Measurements from ENCODE around the gene NIPAL4. TPM values are rescaled to one million over a fixed set of nuclear protein-coding genes. Genes with fewer than 3 reads are reported as not detected.
"Not testable (repeated sequence)": the region's sequence is repeated elsewhere in the genome, so short reads cannot be mapped to it uniquely, and the experiment has no call there.

Gene NIPAL4
- total RNA-seq, 3 donors from 2014 or later = under 0.01 to 0.29 (median 0.16) TPM

DNA sequence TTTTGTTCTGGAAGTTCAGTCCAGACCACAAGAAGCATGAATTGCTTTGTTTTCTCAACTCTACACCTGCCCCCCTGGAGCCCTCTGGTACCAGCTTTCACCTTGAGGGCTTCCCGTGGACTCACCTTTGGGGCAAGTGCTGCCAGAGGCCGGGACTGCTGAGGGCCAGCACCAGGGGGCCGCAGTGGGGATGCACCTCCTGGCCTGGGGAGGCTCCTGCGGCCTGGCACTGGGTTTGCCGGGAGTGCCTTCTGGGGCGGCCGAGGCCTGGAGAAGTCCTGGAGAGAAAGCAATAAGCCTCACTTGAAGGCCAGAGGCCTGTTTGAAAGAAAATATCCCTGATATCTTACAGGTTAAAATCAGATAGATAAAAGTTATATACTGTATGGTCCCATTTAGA lies 21.7 kb downstream of the NIPAL4 start:
- Histone ChIP-seq H3K27me3 (no peaks in the 10 kb centered on the region), H3K27ac (no peak overlapping the region), H3K36me3 (no peaks in the 10 kb centered on the region)

DNA sequence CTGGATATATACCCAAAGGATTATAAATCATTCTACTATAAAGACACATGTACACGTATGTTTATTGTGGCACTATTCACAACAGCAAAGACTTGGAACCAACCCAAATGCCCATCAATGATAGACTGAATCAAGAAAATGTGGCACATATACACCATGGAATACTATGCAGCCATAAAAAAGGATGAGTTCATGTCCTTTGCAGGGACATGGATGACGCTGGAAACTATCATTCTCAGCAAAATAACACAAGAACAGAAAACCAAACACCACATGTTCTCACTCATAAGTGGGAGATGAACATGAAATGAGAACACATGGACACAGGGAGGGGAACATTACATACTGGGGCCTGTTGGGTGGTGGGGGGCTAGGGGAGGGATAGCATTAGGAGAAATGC lies 22.7 kb downstream of the NIPAL4 start:
- not testable (repeated sequence) for H3K36me3 ChIP-seq

More for the DNA sequence above, 21.7 kb downstream of the NIPAL4 start:
- no peak overlapping the region for H3K4me3 ChIP-seq
- no peaks in the 10 kb centered on the region for H3K4me1 ChIP-seq
- no peak for DNase-seq (ENCODE audit: low spot score in 2 of 2)
- intact Hi-C loops (cut with DNase I; ENCODE audit: low total_unique reads) = no loop called here
- H3K9me3 ChIP-seq = no peaks in the 10 kb centered on the region
- TF ChIP-seq POLR2AphosphoS5 (IDR thresholded peaks at IDR 0.05) (no peak), POLR2A (IDR thresholded peaks at IDR 0.05) (no peak)
- TF ChIP-seq, protein P1, sequence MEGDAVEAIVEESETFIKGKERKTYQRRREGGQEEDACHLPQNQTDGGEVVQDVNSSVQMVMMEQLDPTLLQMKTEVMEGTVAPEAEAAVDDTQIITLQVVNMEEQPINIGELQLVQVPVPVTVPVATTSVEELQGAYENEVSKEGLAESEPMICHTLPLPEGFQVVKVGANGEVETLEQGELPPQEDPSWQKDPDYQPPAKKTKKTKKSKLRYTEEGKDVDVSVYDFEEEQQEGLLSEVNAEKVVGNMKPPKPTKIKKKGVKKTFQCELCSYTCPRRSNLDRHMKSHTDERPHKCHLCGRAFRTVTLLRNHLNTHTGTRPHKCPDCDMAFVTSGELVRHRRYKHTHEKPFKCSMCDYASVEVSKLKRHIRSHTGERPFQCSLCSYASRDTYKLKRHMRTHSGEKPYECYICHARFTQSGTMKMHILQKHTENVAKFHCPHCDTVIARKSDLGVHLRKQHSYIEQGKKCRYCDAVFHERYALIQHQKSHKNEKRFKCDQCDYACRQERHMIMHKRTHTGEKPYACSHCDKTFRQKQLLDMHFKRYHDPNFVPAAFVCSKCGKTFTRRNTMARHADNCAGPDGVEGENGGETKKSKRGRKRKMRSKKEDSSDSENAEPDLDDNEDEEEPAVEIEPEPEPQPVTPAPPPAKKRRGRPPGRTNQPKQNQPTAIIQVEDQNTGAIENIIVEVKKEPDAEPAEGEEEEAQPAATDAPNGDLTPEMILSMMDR (IDR thresholded peaks at IDR 0.05) = no peak

DNA sequence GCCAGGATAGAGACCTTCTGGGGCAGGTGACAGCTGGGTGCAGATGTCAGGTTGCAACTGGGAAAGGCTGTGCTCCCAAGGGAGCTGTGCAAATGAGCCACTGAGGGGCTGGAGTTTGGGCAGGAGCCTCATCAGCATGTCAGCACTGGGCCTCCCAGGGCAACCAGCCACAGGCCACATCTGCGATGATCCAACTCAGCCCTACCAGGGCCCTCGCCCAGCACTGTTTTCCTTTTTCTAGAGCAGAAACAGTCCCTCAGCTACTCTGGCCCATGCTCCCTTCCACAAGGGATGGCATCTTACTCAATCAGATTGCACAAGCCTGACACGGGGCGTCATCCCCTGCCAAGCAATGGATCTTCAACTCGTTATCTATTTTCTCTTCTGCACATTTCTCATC lies 24.8 kb downstream of the NIPAL4 start:
- Histone ChIP-seq H3K36me3 (no peaks in the 10 kb centered on the region), H3K9me3 (no peaks in the 10 kb centered on the region), H3K27me3 (no peaks in the 10 kb centered on the region), H3K4me3 (no peak overlapping the region), H3K4me1 (no peaks in the 10 kb centered on the region), H3K27ac (no peak overlapping the region)
- intact Hi-C loops (cut with DNase I; ENCODE audit: low total_unique reads) = no loop called here
- no peak for DNase-seq (ENCODE audit: low spot score in 2 of 2)
- TF ChIP-seq POLR2A (IDR thresholded peaks at IDR 0.05) (no peak), POLR2AphosphoS5 (IDR thresholded peaks at IDR 0.05) (no peak)
- TF ChIP-seq, protein P1 (IDR thresholded peaks at IDR 0.05) = no peak

More for the DNA sequence above, 22.7 kb downstream of the NIPAL4 start:
- H3K4me1 ChIP-seq; H3K4me3 ChIP-seq; DNase-seq (ENCODE audit: low spot score in 2 of 2); H3K9me3 ChIP-seq; intact Hi-C loops (cut with DNase I; ENCODE audit: low total_unique reads); H3K27ac ChIP-seq; H3K27me3 ChIP-seq: not testable (repeated sequence)

DNA sequence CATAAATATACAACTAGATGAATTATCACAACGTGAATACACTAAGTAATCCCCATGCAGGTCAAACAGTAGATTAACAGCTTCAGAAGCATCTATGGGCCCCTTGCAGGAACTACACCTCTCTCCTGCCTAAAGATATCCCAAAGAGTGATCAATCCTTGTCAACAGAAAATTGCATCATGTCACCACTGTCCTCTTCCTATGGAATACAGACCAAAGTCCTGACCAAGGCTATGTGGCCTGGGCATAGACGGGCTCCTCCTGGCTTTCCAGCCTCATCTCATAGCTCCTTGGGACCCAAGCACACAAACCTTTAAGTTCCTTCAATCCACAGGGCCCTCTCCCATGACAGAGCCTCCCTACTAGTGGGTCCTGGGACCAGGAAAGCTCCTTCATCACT lies 25.3 kb downstream of the NIPAL4 start:
- Histone ChIP-seq H3K27ac (no peak overlapping the region), H3K4me3 (no peak overlapping the region), H3K4me1 (no peaks in the 10 kb centered on the region), H3K27me3 (no peaks in the 10 kb centered on the region), H3K36me3 (no peaks in the 10 kb centered on the region), H3K9me3 (no peaks in the 10 kb centered on the region)
- TF ChIP-seq POLR2AphosphoS5 (IDR thresholded peaks at IDR 0.05) (no peak), POLR2A (IDR thresholded peaks at IDR 0.05) (no peak)
- TF ChIP-seq, protein P1 (IDR thresholded peaks at IDR 0.05) = no peak
- DNase-seq (ENCODE audit: low spot score in 2 of 2) = no peak
- intact Hi-C loops (cut with DNase I; ENCODE audit: low total_unique reads) = no loop called here

DNA sequence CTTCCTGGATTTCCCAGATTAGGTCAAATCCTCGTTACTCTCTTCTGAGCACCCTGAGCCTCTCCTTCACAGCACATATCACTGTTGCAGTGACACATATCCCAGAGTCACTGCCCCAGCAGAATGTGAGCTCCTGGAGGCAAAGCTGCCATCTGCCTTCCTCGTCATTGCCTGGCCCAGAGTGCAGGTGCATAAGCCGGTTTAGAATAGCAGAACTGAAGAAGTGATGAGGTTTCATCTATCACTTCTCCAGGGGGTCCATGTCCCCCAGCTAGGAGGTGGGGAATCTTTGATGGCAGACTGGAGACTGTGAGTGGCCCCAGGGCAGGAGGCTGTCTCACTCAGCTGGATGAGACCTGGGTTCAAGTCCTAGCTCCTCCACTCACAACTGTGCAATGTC lies 25.8 kb downstream of the NIPAL4 start:
- DNase-seq (ENCODE audit: low spot score in 2 of 2) = no peak
- Histone ChIP-seq H3K4me1 (no peaks in the 10 kb centered on the region), H3K4me3 (no peak overlapping the region), H3K9me3 (no peaks in the 10 kb centered on the region), H3K36me3 (no peaks in the 10 kb centered on the region), H3K27ac (no peak overlapping the region), H3K27me3 (no peaks in the 10 kb centered on the region)
- intact Hi-C loops (cut with DNase I; ENCODE audit: low total_unique reads) = no loop called here
- TF ChIP-seq, protein P1 (IDR thresholded peaks at IDR 0.05) = no peak
- TF ChIP-seq POLR2AphosphoS5 (IDR thresholded peaks at IDR 0.05) = no peak
- TF ChIP-seq POLR2A (IDR thresholded peaks at IDR 0.05) = no peak

DNA sequence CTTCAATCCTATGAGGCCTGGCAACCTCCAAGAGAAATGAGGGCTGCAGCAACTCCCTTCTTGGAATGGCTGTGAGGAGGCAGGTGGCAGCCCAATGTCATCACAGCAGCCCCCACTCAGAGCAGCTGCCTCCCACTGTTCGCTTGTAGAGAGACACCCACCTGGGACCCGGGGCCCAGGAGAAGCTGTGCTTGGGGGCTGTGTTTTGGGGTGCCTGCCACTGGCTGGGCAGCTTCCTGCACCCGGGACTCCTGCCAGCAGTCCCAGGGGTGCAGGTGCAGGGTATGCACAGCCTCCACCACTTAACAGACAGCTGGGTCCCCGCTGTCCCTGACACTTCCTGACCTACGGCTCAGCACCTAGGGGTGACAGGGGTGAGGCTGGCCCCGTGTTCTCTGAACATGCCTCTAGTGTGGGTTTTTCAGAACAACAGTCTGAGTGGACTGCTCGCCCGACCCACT lies 26.2 kb downstream of the NIPAL4 start:
- no peak for TF ChIP-seq POLR2A (IDR thresholded peaks at IDR 0.05)
- TF ChIP-seq POLR2AphosphoS5 (IDR thresholded peaks at IDR 0.05) = no peak
- intact Hi-C loops (cut with DNase I; ENCODE audit: low total_unique reads) = no loop called here

More for the DNA sequence above, 26.2 kb downstream of the NIPAL4 start:
- no peaks in the 10 kb centered on the region for H3K4me1 ChIP-seq
- no peaks in the 10 kb centered on the region for H3K36me3 ChIP-seq
- no peaks in the 10 kb centered on the region for H3K27me3 ChIP-seq
- no peak overlapping the region for H3K27ac ChIP-seq
- H3K9me3 ChIP-seq = no peaks in the 10 kb centered on the region
- no peak overlapping the region for H3K4me3 ChIP-seq
- DNase-seq (ENCODE audit: low spot score in 2 of 2) = no peak
